CD4-positive, alpha-beta T cell (primary cell): ENCODE measurements around the gene POLR3G. TPM values are rescaled to one million over a fixed set of nuclear protein-coding genes. Genes with fewer than 3 reads are reported as not detected.

Source experiments
- ATAC-seq: fragments of 200-7000 bp; cut with Tn5 transposase; one replicate; pipeline ENCODE4 v1.10.0; 2022; ENCODE audit warnings: mild to moderate bottlenecking; ENCODE audit not compliant: poor library complexity
- CTCF ChIA-PET: fragments of 350-600 bp; sonication (Branson Sonifier 250); formaldehyde crosslinking; loops from one replicate; lab custom pipeline; 2021; ENCODE audit warnings: antibody characterized with exemption, inconsistent platforms; lab: Charles Lee
- POLR2A ChIA-PET: fragments of 350-600 bp; sonication (Branson Sonifier 250); formaldehyde crosslinking; loops from one replicate; lab custom pipeline; 2021; ENCODE audit warnings: antibody characterized with exemption, inconsistent platforms; lab: Charles Lee
- DNase-seq, 14 experiments: peaks; one replicate each; pipeline ENCODE4 v3.0.0-alpha.2; 2013 to 2020; ENCODE audit warnings: mixed read lengths in 2 of 14
- H3K27ac ChIP-seq, 2 donors: one replicate each; pipeline versions ENCODE4 v1.5.1 to v1.7.0; 2013; ENCODE audit warnings: low read length in 2 of 2, low read depth in 1 of 2, mild to moderate bottlenecking in 1 of 2
- H3K27me3 ChIP-seq, 2 experiments: 1 replicate in 1 of 2; 2 replicates in 1 of 2; pipeline versions ENCODE4 v1.6.1 to v1.7.0; 2013; ENCODE audit warnings: low read length in 2 of 2, control low read depth in 1 of 2, mild to moderate bottlenecking in 1 of 2, moderate library complexity in 1 of 2; ENCODE audit not compliant: insufficient read depth in 2 of 2, control insufficient read depth in 1 of 2
- H3K36me3 ChIP-seq: one replicate; pipeline ENCODE4 v1.6.1; 2013; ENCODE audit warnings: low read length, control low read depth; ENCODE audit not compliant: insufficient read depth
- H3K4me1 ChIP-seq: one replicate; pipeline ENCODE4 v1.6.1; 2013; ENCODE audit warnings: low read length, control low read depth; ENCODE audit not compliant: insufficient read depth
- H3K4me3 ChIP-seq: one replicate; pipeline ENCODE4 v1.5.1; 2013; ENCODE audit warnings: mild to moderate bottlenecking, low read length, moderate library complexity
- H3K9me3 ChIP-seq, 2 experiments: 1 replicate in 1 of 2; 2 replicates in 1 of 2; pipeline versions ENCODE4 v1.6.1 to v1.7.0; 2013; ENCODE audit warnings: low read length in 2 of 2, mild to moderate bottlenecking in 2 of 2, control low read depth in 1 of 2, moderate library complexity in 1 of 2; ENCODE audit not compliant: control insufficient read depth in 1 of 2, insufficient read depth in 1 of 2
- H3K27ac Mint-ChIP-seq: one replicate; pipeline ENCODE4 v1.8.0; 2020; ENCODE audit warnings: mixed read lengths
- H3K27me3 Mint-ChIP-seq: one replicate; pipeline ENCODE4 v1.8.0; 2021; ENCODE audit warnings: mixed read lengths
- H3K36me3 Mint-ChIP-seq: one replicate; pipeline ENCODE4 v1.8.0; 2021; ENCODE audit warnings: low read depth, mixed read lengths
- H3K4me1 Mint-ChIP-seq: one replicate; pipeline ENCODE4 v1.8.0; 2021; ENCODE audit warnings: low read depth, mixed read lengths
- H3K4me3 Mint-ChIP-seq: one replicate; pipeline ENCODE4 v1.8.0; 2020; ENCODE audit warnings: mild to moderate bottlenecking, mixed read lengths
- H3K9me3 Mint-ChIP-seq: one replicate; pipeline ENCODE4 v1.8.0; 2020; ENCODE audit warnings: mixed read lengths
- intact Hi-C, 2 experiments: fragments of 100-400 bp; cut with DNase I in 1 of 2; cut with micrococcal nuclease in 1 of 2; formaldehyde crosslinking; loops; one replicate each; pipeline versions ENCODE4 v1.15.1 to v1.9.0; 2023 to 2025; cut with DNase I, micrococcal nuclease
- total RNA-seq, 174 experiments: library from RNA in 2 of 174; stranded (reverse) in 2 of 174; gene quantifications; one replicate each; pipeline ENCODE4 v1.2.3 and lab custom pipeline; 2021 to 2026
- TF ChIP-seq, protein P1 (sequence below): fragments of 200-600 bp; IDR thresholded peaks from one replicate; pipeline ENCODE4 v1.8.0; 2022; ENCODE audit warnings: antibody characterized with exemption, mild to moderate bottlenecking

POLR3G gene
- total RNA-seq, 2 experiments from 2014 or later = 0.80 to 2.3 TPM

DNA sequence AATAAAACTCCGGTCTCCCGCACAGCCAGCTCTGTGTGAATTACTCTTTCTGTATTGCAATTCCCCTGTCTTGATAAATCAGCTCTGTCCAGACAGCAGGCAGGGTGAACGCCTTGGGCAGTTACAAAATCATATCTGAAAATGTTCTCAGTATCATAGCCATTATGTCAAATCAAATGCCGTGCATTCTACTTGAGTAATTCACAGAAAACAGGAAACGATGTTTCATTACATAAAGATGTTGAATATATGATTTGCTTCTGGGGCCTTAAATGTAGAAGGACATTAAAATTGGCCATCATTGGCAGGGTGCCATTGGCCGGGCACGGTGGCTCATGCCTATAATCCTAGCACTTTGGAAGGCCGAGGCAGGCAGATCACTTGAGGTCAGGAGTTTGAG is 8.5 kb downstream of the POLR3G start:
- no peaks in the 10 kb centered on the region for H3K36me3 ChIP-seq
- ATAC-seq (no peak), DNase-seq (no peak)
- Mint-ChIP-seq H3K9me3 (no peaks in the 10 kb centered on the region), H3K4me1 (no peaks in the 10 kb centered on the region), H3K4me3 (no peak overlapping the region), H3K36me3 (no peaks in the 10 kb centered on the region), H3K27me3 (no peaks in the 10 kb centered on the region), H3K27ac (no peak overlapping the region)
- H3K27ac ChIP-seq = no peak overlapping the region
- intact Hi-C loops = no loop called here
- TF ChIP-seq, protein P1, sequence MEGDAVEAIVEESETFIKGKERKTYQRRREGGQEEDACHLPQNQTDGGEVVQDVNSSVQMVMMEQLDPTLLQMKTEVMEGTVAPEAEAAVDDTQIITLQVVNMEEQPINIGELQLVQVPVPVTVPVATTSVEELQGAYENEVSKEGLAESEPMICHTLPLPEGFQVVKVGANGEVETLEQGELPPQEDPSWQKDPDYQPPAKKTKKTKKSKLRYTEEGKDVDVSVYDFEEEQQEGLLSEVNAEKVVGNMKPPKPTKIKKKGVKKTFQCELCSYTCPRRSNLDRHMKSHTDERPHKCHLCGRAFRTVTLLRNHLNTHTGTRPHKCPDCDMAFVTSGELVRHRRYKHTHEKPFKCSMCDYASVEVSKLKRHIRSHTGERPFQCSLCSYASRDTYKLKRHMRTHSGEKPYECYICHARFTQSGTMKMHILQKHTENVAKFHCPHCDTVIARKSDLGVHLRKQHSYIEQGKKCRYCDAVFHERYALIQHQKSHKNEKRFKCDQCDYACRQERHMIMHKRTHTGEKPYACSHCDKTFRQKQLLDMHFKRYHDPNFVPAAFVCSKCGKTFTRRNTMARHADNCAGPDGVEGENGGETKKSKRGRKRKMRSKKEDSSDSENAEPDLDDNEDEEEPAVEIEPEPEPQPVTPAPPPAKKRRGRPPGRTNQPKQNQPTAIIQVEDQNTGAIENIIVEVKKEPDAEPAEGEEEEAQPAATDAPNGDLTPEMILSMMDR = no peak
- no peak overlapping the region for H3K4me3 ChIP-seq
- no peaks in the 10 kb centered on the region for H3K27me3 ChIP-seq
- CTCF ChIA-PET = no interaction called here
- POLR2A ChIA-PET = no interaction called here
- H3K4me1 ChIP-seq = no peaks in the 10 kb centered on the region
- H3K9me3 ChIP-seq = no peaks in the 10 kb centered on the region

DNA sequence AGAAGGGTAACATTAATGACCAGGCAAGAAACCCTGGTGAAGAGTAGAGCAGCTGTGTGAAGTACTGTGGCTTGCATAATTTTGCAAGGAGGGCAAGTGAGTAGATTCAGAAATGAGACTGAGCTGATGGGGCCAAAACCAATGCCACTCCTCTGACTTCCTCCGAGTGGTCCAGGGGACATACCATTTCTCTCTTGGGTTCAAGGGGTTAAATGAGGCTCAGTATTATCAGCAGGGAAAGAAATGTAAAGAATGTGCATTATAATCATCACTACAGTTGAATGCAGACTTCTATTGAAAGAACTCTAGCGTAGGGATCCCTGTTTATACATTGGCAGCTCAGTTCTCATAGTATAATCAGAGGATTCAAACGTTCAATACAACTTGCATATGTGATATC is 9.9 kb downstream of the POLR3G start:
- Histone ChIP-seq H3K4me3 (no peak overlapping the region), H3K27me3 (no peaks in the 10 kb centered on the region), H3K9me3 (no peaks in the 10 kb centered on the region), H3K4me1 (no peaks in the 10 kb centered on the region), H3K27ac (no peak overlapping the region), H3K36me3 (no peaks in the 10 kb centered on the region)
- intact Hi-C loops = no loop called here
- H3K9me3 Mint-ChIP-seq = no peaks in the 10 kb centered on the region
- H3K4me1 Mint-ChIP-seq = no peaks in the 10 kb centered on the region
- no peaks in the 10 kb centered on the region for H3K27me3 Mint-ChIP-seq
- no peak for DNase-seq
- H3K27ac Mint-ChIP-seq = no peak overlapping the region
- TF ChIP-seq, protein P1 = no peak
- CTCF ChIA-PET = no interaction called here
- no peaks in the 10 kb centered on the region for H3K36me3 Mint-ChIP-seq
- H3K4me3 Mint-ChIP-seq = no peak overlapping the region
- POLR2A ChIA-PET = no interaction called here
- no peak for ATAC-seq

DNA sequence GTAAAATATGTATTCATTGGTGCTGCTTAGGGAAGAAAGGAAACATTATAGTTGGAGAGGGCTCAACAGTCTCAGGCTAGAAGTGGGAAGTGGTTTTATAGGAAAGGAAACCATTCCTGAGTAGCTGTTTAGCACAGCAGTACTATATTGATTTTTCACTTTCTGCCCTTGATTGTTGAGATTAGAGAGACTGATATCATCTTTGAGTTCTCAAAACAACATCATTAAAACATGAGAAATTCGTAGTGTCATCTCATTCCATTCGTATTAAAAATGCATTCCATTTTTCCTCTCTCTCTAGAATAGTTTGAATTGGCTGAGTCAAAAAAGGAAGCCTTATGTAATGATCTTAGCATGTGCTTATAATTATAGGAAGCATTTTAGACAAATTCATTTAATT is 14.1 kb downstream of the POLR3G start:
- DNase-seq (no peak), ATAC-seq (no peak)
- POLR2A ChIA-PET = interaction anchor here (0.7 kb wide), 1 partner anchor 49 kb away, joined by 3 read pairs; no protein-coding TSS in a partner anchor
- TF ChIP-seq, protein P1 = no peak
- Mint-ChIP-seq H3K9me3 (no peaks in the 10 kb centered on the region), H3K27me3 (no peaks in the 10 kb centered on the region), H3K4me1 (no peaks in the 10 kb centered on the region), H3K36me3 (no peaks in the 10 kb centered on the region), H3K27ac (no peak overlapping the region), H3K4me3 (no peak overlapping the region)
- Histone ChIP-seq H3K36me3 (no peaks in the 10 kb centered on the region), H3K4me1 (no peaks in the 10 kb centered on the region), H3K9me3 (no peaks in the 10 kb centered on the region), H3K27ac (no peak overlapping the region), H3K27me3 (no peaks in the 10 kb centered on the region), H3K4me3 (no peak overlapping the region)
- CTCF ChIA-PET = no interaction called here
- intact Hi-C loops = no loop called here
